Endothelial cell of umbilical vein (primary cell): ENCODE results near the gene ZMAT3. TPM values are rescaled to one million over a fixed set of nuclear protein-coding genes. Genes with fewer than 3 reads are reported as not detected.

Source experiments
- BruUV-seq: library from RNA; stranded (reverse); fragments of 400-500 nt; replicated peaks from 2 replicates; lab custom pipeline; 2021; lab: Mats Ljungman, UMichigan
- CTCF ChIA-PET: fragments of 300-600, 350-600 bp; sonication (Branson Sonifier 250); formaldehyde crosslinking; loops from one replicate; lab custom pipeline; 2021; ENCODE audit warnings: antibody characterized with exemption, inconsistent platforms; lab: Charles Lee
- POLR2A ChIA-PET: fragments of 300-600, 350-600 bp; sonication (Branson Sonifier 250); formaldehyde crosslinking; loops from one replicate; lab custom pipeline; 2021; ENCODE audit warnings: antibody characterized with exemption, inconsistent platforms; lab: Charles Lee
- DNase-seq: peaks from one replicate; pipeline ENCODE4 v3.0.0-alpha.2; 2011; ENCODE audit warnings: low read depth, low spot score
- FAIRE-seq: peaks from 2 replicates; lab custom pipeline; 2011; peaks lifted over from hg19 to GRCh38; lab: Jason Lieb, UNC
- H2AFZ ChIP-seq: 2 replicates; pipeline ENCODE4 v1.6.0; 2012; ENCODE audit warnings: low read depth, low read length, control low read depth, inconsistent platforms
- H3K27ac ChIP-seq: 2 replicates; pipeline ENCODE4 v1.5.1; 2011; ENCODE audit warnings: low read depth, mild to moderate bottlenecking, control low read depth, low read length, moderate library complexity; ENCODE audit not compliant: insufficient read depth
- H3K27me3 ChIP-seq, 2 experiments: 2 replicates each; pipeline versions ENCODE4 v1.6.0 to v1.6.1; 2011; ENCODE audit warnings: low read length in 2 of 2, mixed read lengths in 1 of 2; ENCODE audit not compliant: control insufficient read depth in 2 of 2, insufficient read depth in 2 of 2
- H3K36me3 ChIP-seq, 2 experiments: 2 replicates in 1 of 2; 3 replicates in 1 of 2; pipeline ENCODE4 v1.5.1; 2011; ENCODE audit warnings: low read length in 2 of 2, mild to moderate bottlenecking in 1 of 2, moderate library complexity in 1 of 2; ENCODE audit not compliant: control insufficient read depth in 2 of 2, insufficient read depth in 2 of 2; ENCODE audit errors: extremely low read depth in 1 of 2
- H3K4me1 ChIP-seq: 3 replicates; pipeline ENCODE4 v1.5.1; 2011; ENCODE audit warnings: mild to moderate bottlenecking, low read length; ENCODE audit not compliant: control insufficient read depth, insufficient read depth; ENCODE audit errors: extremely low read depth
- H3K4me2 ChIP-seq: 2 replicates; pipeline ENCODE4 v1.6.1; 2011; ENCODE audit warnings: low read length, control low read depth, mixed read lengths; ENCODE audit not compliant: insufficient read depth
- H3K4me3 ChIP-seq, 3 experiments: fragments of 200-600 bp in 1 of 3; sonication (generic), shearing (Covaris generic) in 1 of 3; replicated peaks in 1 of 3; 2 replicates each; pipeline ENCODE4 v1.5.1; 2011 to 2016; ENCODE audit warnings: control low read depth in 3 of 3, low read length in 3 of 3, mild to moderate bottlenecking in 2 of 3, inconsistent platforms in 1 of 3, low read depth in 1 of 3, moderate library complexity in 1 of 3; ENCODE audit not compliant: insufficient read depth in 1 of 3
- H3K79me2 ChIP-seq: 2 replicates; pipeline ENCODE4 v1.6.0; 2012; ENCODE audit warnings: low read length, inconsistent platforms; ENCODE audit not compliant: control insufficient read depth, insufficient read depth
- H3K9ac ChIP-seq: replicated peaks from 2 replicates; pipeline ENCODE3; 2011; ENCODE audit warnings: low read length, control low read depth; ENCODE audit not compliant: insufficient read depth; ENCODE audit errors: extremely low read depth
- H3K9me1 ChIP-seq: replicated peaks from 3 replicates; pipeline ENCODE4 v1.6.0; 2011; ENCODE audit warnings: mild to moderate bottlenecking, low read length; ENCODE audit not compliant: control insufficient read depth, insufficient read depth; ENCODE audit errors: extremely low read depth
- H3K9me3 ChIP-seq: replicated peaks from 2 replicates; pipeline ENCODE4 v1.5.1; 2012; ENCODE audit warnings: low read length, inconsistent platforms; ENCODE audit not compliant: control insufficient read depth, insufficient read depth
- H4K20me1 ChIP-seq: replicated peaks from 2 replicates; pipeline ENCODE3; 2011; ENCODE audit warnings: mild to moderate bottlenecking, low read length; ENCODE audit not compliant: control insufficient read depth, insufficient read depth; ENCODE audit errors: extremely low read depth
- CTCF ChIP-seq, 2 donors: IDR thresholded peaks; 1 replicate in 1 of 2; 2 replicates in 1 of 2; pipeline ENCODE4 v1.5.1; 2011; ENCODE audit warnings: low read length in 2 of 2, mild to moderate bottlenecking in 2 of 2, moderate library complexity in 2 of 2, control low read depth in 1 of 2, inconsistent platforms in 1 of 2, low read depth in 1 of 2; ENCODE audit not compliant: insufficient read depth in 1 of 2; ENCODE audit errors: extremely low read depth in 1 of 2
- EZH2 ChIP-seq: IDR thresholded peaks from 2 replicates; pipeline ENCODE4 v1.6.1; 2012; ENCODE audit warnings: borderline replicate concordance, low read depth, mild to moderate bottlenecking, moderate library complexity, low read length, inconsistent platforms; ENCODE audit not compliant: severe bottlenecking
- FOS ChIP-seq: IDR thresholded peaks from 2 replicates; pipeline ENCODE4 v1.6.1; 2011; ENCODE audit warnings: mild to moderate bottlenecking, low read length, moderate library complexity, borderline replicate concordance; ENCODE audit not compliant: insufficient read depth
- GATA2 ChIP-seq: IDR thresholded peaks from 2 replicates; pipeline ENCODE4 v1.7.0; 2011; ENCODE audit warnings: low read depth, mild to moderate bottlenecking, moderate library complexity, mixed read lengths, low read length; ENCODE audit not compliant: insufficient read length, insufficient read depth
- JUN ChIP-seq: IDR thresholded peaks from 2 replicates; pipeline ENCODE4 v1.6.1; 2011; ENCODE audit warnings: borderline replicate concordance, low read depth; ENCODE audit not compliant: insufficient read length, insufficient read depth
- MYC ChIP-seq: IDR thresholded peaks from one replicate; pipeline ENCODE4 v1.6.1; 2011; ENCODE audit warnings: mild to moderate bottlenecking, low read depth, low read length
- POLR2A ChIP-seq: IDR thresholded peaks from 2 replicates; pipeline ENCODE4 v1.6.1; 2012; ENCODE audit warnings: low read depth, mild to moderate bottlenecking, control low read depth, low read length
- POLR2AphosphoS5 ChIP-seq: IDR thresholded peaks from 2 replicates; pipeline ENCODE4 v1.6.1; 2012; ENCODE audit warnings: low read depth, mild to moderate bottlenecking, control low read depth, low read length, moderate library complexity; ENCODE audit not compliant: insufficient read depth
- dilution Hi-C: fragments of 300-500 bp; cut with MboI; formaldehyde crosslinking; loops from one replicate; pipeline ENCODE4 v1.15.0; 2019; ENCODE audit warnings: low sequenced_read_pairs; ENCODE audit not compliant: extremely low pct_ligation_motif_present
- intact Hi-C: fragments of 100-400 bp; cut with micrococcal nuclease; formaldehyde crosslinking; loops from one replicate; pipeline ENCODE4 v1.10.0; 2022
- polyA plus RNA-seq, 4 experiments: library from polyadenylated mRNA; depleted of rRNA in 3 of 4; stranded (reverse) in 3 of 4; unstranded in 1 of 4; fragments of >200 nt; gene quantifications; 2 replicates each; pipeline versions ENCODE4 v1.2.1 to v1.2.3, GENCODE V29; 2011 to 2012; ENCODE audit warnings: missing spikeins in 1 of 4
- total RNA-seq: library from RNA; stranded (reverse); gene quantifications from 2 replicates; pipeline ENCODE4 v1.2.3, GENCODE V29; 2021
- TF ChIP-seq, protein P1 (sequence below): IDR thresholded peaks from 2 replicates; pipeline ENCODE4 v1.6.1; 2011; ENCODE audit not compliant: insufficient read depth, insufficient read length

Gene ZMAT3
- total and polyA plus RNA-seq, 2 donors (not counting 3 experiments of a cell fraction or from before 2014, with no cell fraction given), result 13.2 to 33.1 TPM

- ChIA-PET CTCF (interaction anchor here (1.4 to 1.5 kb wide), 2 partner anchors 10 to 243 kb away, joined by 3 to 6 read pairs; no protein-coding TSS in a partner anchor), POLR2A (no interaction called here)
- intact Hi-C loops, result no loop called here
- Histone ChIP-seq H3K9me1 (no peaks in the 10 kb centered on the region), H3K9ac (no peak overlapping the region), H3K79me2 (peaks cover 12% of the 10 kb centered on the region), H3K9me3 (no peaks in the 10 kb centered on the region), H3K4me3 (no peak overlapping the region), H4K20me1 (no peaks in the 10 kb centered on the region), H3K4me2 (no peak overlapping the region), H3K4me1 (peaks cover 3% of the 10 kb centered on the region), H3K27me3 (no peaks in the 10 kb centered on the region), H3K27ac (no peak overlapping the region), H2AFZ (no peak overlapping the region), H3K36me3 (no peaks in the 10 kb centered on the region)
- DNase-seq (no peak), FAIRE-seq (no peak)
- no peak for TF ChIP-seq CTCF (IDR thresholded peaks at IDR 0.05; ENCODE audit: extremely low read depth in 1 of 2, insufficient read depth in 1 of 2, low read depth in 1 of 2, low read length in 2 of 2)
- TF ChIP-seq FOS, result no peak
- no peak for TF ChIP-seq JUN
- no peak for TF ChIP-seq GATA2
- TF ChIP-seq, protein P1, sequence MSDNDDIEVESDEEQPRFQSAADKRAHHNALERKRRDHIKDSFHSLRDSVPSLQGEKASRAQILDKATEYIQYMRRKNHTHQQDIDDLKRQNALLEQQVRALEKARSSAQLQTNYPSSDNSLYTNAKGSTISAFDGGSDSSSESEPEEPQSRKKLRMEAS, result no peak
- no peak for TF ChIP-seq MYC
- no peak for TF ChIP-seq EZH2
- TF ChIP-seq POLR2A, result no peak
- TF ChIP-seq POLR2AphosphoS5, result no peak
- dilution Hi-C loops, result no loop called here
- BruUV-seq, result no TSS peak
Observed at GRCh38 chr3:179074656-179075055, 3.0 kb upstream of the ZMAT3 start.
